IMR-90 (cell line): Measurements from ENCODE around the gene FHIP1A. TPM values are rescaled to one million over a fixed set of nuclear protein-coding genes. Genes with fewer than 3 reads are reported as not detected.

Experiments
- ATAC-seq: fragments of 200-7000 bp; cut with Tn5 transposase; 2 replicates; pipeline ENCODE4 v1.9.1; 2020; ENCODE audit warnings: low read depth, mild to moderate bottlenecking, moderate library complexity
- BruUV-seq: library from RNA; stranded (reverse); fragments of 400-500 nt; replicated peaks from 2 replicates; lab custom pipeline; 2021; lab: Mats Ljungman, UMichigan
- CTCF ChIA-PET: fragments of 300-600 bp; formaldehyde crosslinking; extraction: SDS; loops from one replicate; lab custom pipeline; 2021; ENCODE audit warnings: antibody characterized with exemption; lab: Yijun Ruan, JAX
- POLR2A ChIA-PET: fragments of 300-600 bp; sonication (Branson Sonifier 250); formaldehyde crosslinking; loops from one replicate; lab custom pipeline; 2022; ENCODE audit warnings: antibody characterized with exemption; ENCODE audit not compliant: unreplicated experiment; lab: Charles Lee
- DNase-seq: peaks from one replicate; pipeline ENCODE4 v3.0.0; 2013
- H2AFZ ChIP-seq: replicated peaks from 2 replicates; pipeline ENCODE3; 2013; ENCODE audit warnings: low read length, mild to moderate bottlenecking; ENCODE audit not compliant: poor library complexity
- H2AK5ac ChIP-seq: 2 replicates; pipeline ENCODE4 v1.6.1; 2013; ENCODE audit warnings: low read depth, low read length, inconsistent platforms
- H2AK9ac ChIP-seq: replicated peaks from 2 replicates; pipeline ENCODE3; 2013; ENCODE audit warnings: mild to moderate bottlenecking, low read depth, low read length, moderate library complexity; ENCODE audit not compliant: poor library complexity
- H2BK120ac ChIP-seq: 2 replicates; pipeline ENCODE4 v1.6.1; 2013; ENCODE audit warnings: low read depth, low read length, inconsistent platforms
- H2BK15ac ChIP-seq: 3 replicates; pipeline ENCODE4 v1.6.1; 2013; ENCODE audit warnings: low read depth, low read length, inconsistent platforms
- H2BK20ac ChIP-seq: 2 replicates; pipeline ENCODE4 v1.6.1; 2013; ENCODE audit warnings: low read depth, mild to moderate bottlenecking, inconsistent platforms, low read length, moderate library complexity
- H2BK5ac ChIP-seq: 2 replicates; pipeline ENCODE4 v1.6.1; 2013; ENCODE audit warnings: mild to moderate bottlenecking, low read depth, low read length, inconsistent platforms; ENCODE audit not compliant: poor library complexity, severe bottlenecking
- H3K14ac ChIP-seq: replicated peaks from 2 replicates; pipeline ENCODE4 v1.6.1; 2013; ENCODE audit warnings: low read depth, low read length, inconsistent platforms
- H3K18ac ChIP-seq: 2 replicates; pipeline ENCODE4 v1.6.1; 2013; ENCODE audit warnings: low read depth, low read length, control low read depth
- H3K23ac ChIP-seq: 2 replicates; pipeline ENCODE4 v1.6.1; 2013; ENCODE audit warnings: low read depth, low read length, inconsistent platforms
- H3K27ac ChIP-seq: 2 replicates; pipeline ENCODE4 v1.5.1; 2013; ENCODE audit warnings: mild to moderate bottlenecking, control low read depth, low read length; ENCODE audit not compliant: insufficient read depth
- H3K27me3 ChIP-seq: 2 replicates; pipeline ENCODE4 v1.6.1; 2013; ENCODE audit warnings: low read length; ENCODE audit not compliant: control insufficient read depth, insufficient read depth
- H3K36me3 ChIP-seq: 2 replicates; pipeline ENCODE4 v1.6.1; 2013; ENCODE audit warnings: low read length, mixed read lengths; ENCODE audit not compliant: control insufficient read depth, insufficient read depth
- H3K4ac ChIP-seq: 2 replicates; pipeline ENCODE4 v1.6.1; 2013; ENCODE audit warnings: low read depth, low read length, inconsistent platforms
- H3K4me1 ChIP-seq: 2 replicates; pipeline ENCODE4 v1.6.1; 2013; ENCODE audit warnings: low read length, mixed read lengths; ENCODE audit not compliant: control insufficient read depth, insufficient read depth
- H3K4me2 ChIP-seq: 2 replicates; pipeline ENCODE4 v1.6.1; 2013; ENCODE audit warnings: low read depth, mild to moderate bottlenecking, control low read depth, low read length, moderate library complexity
- H3K4me3 ChIP-seq: 2 replicates; pipeline ENCODE4 v1.5.1; 2013; ENCODE audit warnings: low read depth, mild to moderate bottlenecking, control low read depth, low read length, moderate library complexity; ENCODE audit not compliant: insufficient read depth
- H3K56ac ChIP-seq: 2 replicates; pipeline ENCODE4 v1.6.1; 2013; ENCODE audit warnings: low read length, inconsistent platforms; ENCODE audit not compliant: insufficient read depth; ENCODE audit errors: extremely low read depth
- H3K79me1 ChIP-seq, 2 experiments: 2 replicates each; pipeline ENCODE4 v1.6.1; 2013; ENCODE audit warnings: low read length in 2 of 2, inconsistent platforms in 1 of 2, low read depth in 1 of 2
- H3K9ac ChIP-seq: 2 replicates; pipeline ENCODE4 v1.6.1; 2013; ENCODE audit warnings: low read depth, low read length, control low read depth
- H3K9me1 ChIP-seq: 2 replicates; pipeline ENCODE4 v1.6.1; 2013; ENCODE audit warnings: low read length, inconsistent platforms; ENCODE audit not compliant: insufficient read depth
- H3K9me3 ChIP-seq: 2 replicates; pipeline ENCODE4 v1.6.1; 2013; ENCODE audit warnings: low read length; ENCODE audit not compliant: control insufficient read depth, insufficient read depth
- H4K20me1 ChIP-seq: 2 replicates; pipeline ENCODE4 v1.6.1; 2013; ENCODE audit warnings: low read length, inconsistent platforms; ENCODE audit not compliant: insufficient read depth
- H4K5ac ChIP-seq: 2 replicates; pipeline ENCODE4 v1.6.1; 2013; ENCODE audit warnings: mild to moderate bottlenecking, low read depth, low read length, control low read depth
- H4K8ac ChIP-seq, 2 experiments: 2 replicates each; pipeline ENCODE4 v1.6.1; 2013; ENCODE audit warnings: low read depth in 2 of 2, low read length in 2 of 2, control low read depth in 1 of 2, inconsistent platforms in 1 of 2
- H4K91ac ChIP-seq: 2 replicates; pipeline ENCODE4 v1.6.1; 2013; ENCODE audit warnings: low read depth, low read length, inconsistent platforms; ENCODE audit not compliant: insufficient read depth
- CEBPB ChIP-seq: IDR thresholded peaks from 2 replicates; pipeline ENCODE4 v1.6.1; 2012; ENCODE audit warnings: low read depth, low read length, improper control_type of control experiment
- CHD1 ChIP-seq: IDR thresholded peaks from 2 replicates; pipeline ENCODE4 v1.6.1; 2012; ENCODE audit warnings: low read depth, low read length, improper control_type of control experiment
- RFX5 ChIP-seq: IDR thresholded peaks from 2 replicates; pipeline ENCODE4 v1.8.0; 2012; ENCODE audit warnings: low read depth, mild to moderate bottlenecking, low read length, moderate library complexity
- SMC3 ChIP-seq: fragments of 150-350 bp; IDR thresholded peaks from 2 replicates; pipeline ENCODE4 v1.6.1; 2016; ENCODE audit warnings: low read depth, mild to moderate bottlenecking, antibody characterized with exemption, low read length, moderate library complexity
- WGBS, 2 experiments: methylation state at CpG; one replicate each; pipeline versions ENCODE4 v1.1.5 to v1.1.7; 2013; ENCODE audit warnings: missing lambda C conversion rate in 2 of 2; ENCODE audit not compliant: insufficient read length in 1 of 2; ENCODE audit errors: extremely low coverage in 2 of 2; 5-methylcytosine and 5-hydroxymethylcytosine counted together
- dilution Hi-C: fragments of 300-500 bp; cut with HindIII; formaldehyde crosslinking; loops from one replicate; pipeline ENCODE4 v1.14.3; 2018; ENCODE audit warnings: low sequenced_read_pairs; ENCODE audit not compliant: unreplicated experiment
- in situ Hi-C: fragments of 300-500 bp; cut with MboI; formaldehyde crosslinking; loops from 3 replicates; pipeline ENCODE4 v1.14.3; 2019; ENCODE audit warnings: low sequenced_read_pairs, inconsistent platforms, mixed read lengths
- intact Hi-C: fragments of 100-400 bp; cut with micrococcal nuclease; formaldehyde crosslinking; loops from 2 replicates; pipeline ENCODE4 v1.10.0; 2022
- polyA plus RNA-seq, 3 experiments: library from polyadenylated mRNA; depleted of rRNA; stranded (reverse); fragments of >200 nt; gene quantifications; 2 replicates each; pipeline ENCODE4 v1.2.3, GENCODE V29; 2012; ENCODE audit warnings: low replicate concordance in 1 of 3
- total RNA-seq: library from RNA; depleted of rRNA; stranded (reverse); fragments of >200 nt; gene quantifications from 2 replicates; pipeline ENCODE4 v1.2.3, GENCODE V29; 2012
- TF ChIP-seq, protein P1 (sequence below): fragments of 150-350 bp; IDR thresholded peaks from 2 replicates; pipeline ENCODE4 v1.6.1; 2016; ENCODE audit warnings: low read depth, mild to moderate bottlenecking, low read length, moderate library complexity, borderline replicate concordance

FHIP1A gene
- total and polyA plus RNA-seq, 2 of the 4 experiments (the other 2 are of a cell fraction): 0.02 to 0.18 TPM

DNA sequence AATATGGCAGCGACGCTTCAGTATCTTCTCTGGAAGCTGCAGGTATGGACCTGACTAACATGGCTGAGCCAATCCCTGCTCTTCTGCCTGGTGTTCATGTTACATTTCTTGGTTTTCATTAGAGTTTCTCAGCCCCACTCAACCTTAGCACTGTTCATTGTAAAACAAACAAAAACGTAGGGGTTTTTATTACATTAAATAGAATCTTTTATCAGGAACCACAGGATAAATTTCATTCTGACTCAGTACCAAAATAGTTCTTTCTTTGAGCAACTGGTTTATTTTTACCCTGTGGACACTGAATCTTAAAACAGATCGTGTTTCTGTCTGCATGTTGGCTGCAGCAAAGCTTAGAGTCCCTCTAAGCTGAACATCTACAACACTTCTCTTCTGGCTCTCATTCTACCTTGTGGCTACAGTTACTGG is 27.1 kb downstream of the FHIP1A start:
- ChIA-PET CTCF (interaction anchor here (0.6 kb wide), 1 partner anchor 1230 kb away, joined by 4 read pairs; no protein-coding TSS in a partner anchor), POLR2A (no interaction called here)
- Histone ChIP-seq H3K36me3 (no peaks in the 10 kb centered on the region), H3K27ac (no peak overlapping the region), H3K9ac (no peak overlapping the region), H3K79me1 (no peaks in the 10 kb centered on the region), H2BK5ac (no peak overlapping the region), H3K27me3 (no peaks in the 10 kb centered on the region; the same call in 1 of the 2 replicates), H2BK120ac (no peak overlapping the region), H2BK20ac (peak overlapping the region; percentile 75), H3K4me2 (peak overlapping the region; percentile 14; the same call in 1 of the 2 replicates), H3K56ac (no peak overlapping the region), H2AK9ac (no peak overlapping the region), H2BK15ac (no peak overlapping the region), H3K23ac (no peak overlapping the region; the same call in 1 of the 2 replicates), H3K4me1 (no peaks in the 10 kb centered on the region; the same call in 1 of the 2 replicates), H4K8ac (no peak overlapping the region), H3K9me1 (no peaks in the 10 kb centered on the region), H3K14ac (no peak overlapping the region), H3K4ac (peak overlapping the region; percentile 11; the same call in 1 of the 2 replicates), H4K5ac (no peak overlapping the region), H2AFZ (no peak overlapping the region), H2AK5ac (no peak overlapping the region), H4K91ac (no peak overlapping the region), H3K4me3 (no peak overlapping the region), H3K18ac (no peak overlapping the region), H4K20me1 (no peaks in the 10 kb centered on the region), H3K9me3 (no peaks in the 10 kb centered on the region)
- no peak for TF ChIP-seq CEBPB
- TF ChIP-seq, protein P1, sequence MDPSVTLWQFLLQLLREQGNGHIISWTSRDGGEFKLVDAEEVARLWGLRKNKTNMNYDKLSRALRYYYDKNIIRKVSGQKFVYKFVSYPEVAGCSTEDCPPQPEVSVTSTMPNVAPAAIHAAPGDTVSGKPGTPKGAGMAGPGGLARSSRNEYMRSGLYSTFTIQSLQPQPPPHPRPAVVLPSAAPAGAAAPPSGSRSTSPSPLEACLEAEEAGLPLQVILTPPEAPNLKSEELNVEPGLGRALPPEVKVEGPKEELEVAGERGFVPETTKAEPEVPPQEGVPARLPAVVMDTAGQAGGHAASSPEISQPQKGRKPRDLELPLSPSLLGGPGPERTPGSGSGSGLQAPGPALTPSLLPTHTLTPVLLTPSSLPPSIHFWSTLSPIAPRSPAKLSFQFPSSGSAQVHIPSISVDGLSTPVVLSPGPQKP: no peak
- no peak for TF ChIP-seq CHD1
- TF ChIP-seq SMC3: no peak
- TF ChIP-seq RFX5: no peak
- no TSS peak for BruUV-seq
- in situ Hi-C loops: no loop called here
- peak; percentile 51; the same call in 1 of the 2 replicates for ATAC-seq
- DNase-seq: peak; percentile 40
- intact Hi-C loops: no loop called here
- WGBS, 2 experiments: 0% methylated on average over 1 of the region's 4 CpGs; no CpG with 5 or more reads in 1 of the 2 experiments
- dilution Hi-C loops: no loop called here
